M059J (cell line): Measurements from ENCODE around the gene TCHHL1. TPM values are rescaled to one million over a fixed set of nuclear protein-coding genes. Genes with fewer than 3 reads are reported as not detected.

ENCODE experiments used
- DNase-seq: peaks from one replicate; pipeline ENCODE4 v3.0.0-alpha.2; 2012; ENCODE audit warnings: low read depth
- total RNA-seq: library from RNA; depleted of rRNA; stranded (reverse); fragments of >200 nt; shearing (Covaris generic); gene quantifications from 2 replicates; pipeline ENCODE4 v1.2.3, GENCODE V29; 2014; rRNA removed

The TCHHL1 gene
- total RNA-seq: not detected in 2 replicates

- DNase-seq: peak; percentile 2
Observed at GRCh38 chr1:152089014-152089674, at the start of gene TCHHL1. Gene TCHHL1, minus strand, starts transcription at chr1:152089064. Its CDS starts 921 bp downstream, at chr1:152088143.

- no peak for DNase-seq
Observed at GRCh38 chr1:152137215-152137614, 48.4 kb upstream of the TCHHL1 start.

GRCh38 chr1:152130186-152130585 is 41.3 kb upstream of the TCHHL1 start:
- DNase-seq: no peak

GRCh38 chr1:152127673-152128072 is 38.8 kb upstream of the TCHHL1 start:
- peak; percentile 23 for DNase-seq

GRCh38 chr1:152125834-152126443 is 37.1 kb upstream of the TCHHL1 start:
- no peak for DNase-seq

GRCh38 chr1:152118915-152119314 is 30.1 kb upstream of the TCHHL1 start:
- no peak for DNase-seq

GRCh38 chr1:152115344-152115743 is 26.5 kb upstream of the TCHHL1 start, which contains the start of gene TCHH:
Gene TCHH, minus strand, starts transcription at chr1:152115444. Its CDS starts 1,364 bp downstream, at chr1:152114080.
- DNase-seq: no peak

GRCh38 chr1:152112885-152113432 is 24.1 kb upstream of the TCHHL1 start:
- no peak for DNase-seq

GRCh38 chr1:152112101-152112884 is 23.4 kb upstream of the TCHHL1 start:
- no peak for DNase-seq

GRCh38 chr1:152111515-152111968 is 22.7 kb upstream of the TCHHL1 start:
- DNase-seq: no peak

GRCh38 chr1:152110860-152111514 is 22.1 kb upstream of the TCHHL1 start:
- DNase-seq: no peak

GRCh38 chr1:152110365-152110859 is 21.5 kb upstream of the TCHHL1 start:
- no peak for DNase-seq

- no peak for DNase-seq
Observed at GRCh38 chr1:152109998-152110294, 21.1 kb upstream of the TCHHL1 start.

- DNase-seq: no peak
Observed at GRCh38 chr1:152109231-152109997, 20.6 kb upstream of the TCHHL1 start.

- DNase-seq: no peak
Observed at GRCh38 chr1:152108882-152109222, 20.0 kb upstream of the TCHHL1 start.

- DNase-seq: no peak
Observed at GRCh38 chr1:152107984-152108881, 19.4 kb upstream of the TCHHL1 start.

- no peak for DNase-seq
Observed at GRCh38 chr1:152107031-152107983, 18.4 kb upstream of the TCHHL1 start.

- no peak for DNase-seq
Observed at GRCh38 chr1:152104854-152105253, 16.0 kb upstream of the TCHHL1 start.

GRCh38 chr1:152096931-152097330 is 8.1 kb upstream of the TCHHL1 start:
- no peak for DNase-seq
